MM.1S (cell line): ENCODE results near the gene ARHGAP28.
"Not testable (repeated sequence)": the region's sequence is repeated elsewhere in the genome, so short reads cannot be mapped to it uniquely, and the experiment has no call there.

ENCODE experiments used
- DNase-seq: peaks from one replicate; pipeline ENCODE4 v3.0.0-alpha.2; 2015
- H2AFZ ChIP-seq: fragments of 300-600 bp; sonication (generic); 2 replicates; pipeline ENCODE4 v1.6.0; 2016; ENCODE audit warnings: antibody characterized with exemption, low read length
- H3F3A ChIP-seq: fragments of 300-600 bp; sonication (generic); 2 replicates; pipeline ENCODE4 v1.6.1; 2016; ENCODE audit warnings: mild to moderate bottlenecking, antibody characterized with exemption, low read length, moderate library complexity, mixed read lengths; ENCODE audit not compliant: insufficient read depth
- H3K27ac ChIP-seq: fragments of 300-600 bp; sonication (generic); 2 replicates; pipeline ENCODE4 v1.5.1; 2016; ENCODE audit warnings: mild to moderate bottlenecking, low read length
- H3K27me3 ChIP-seq: fragments of 300-600 bp; sonication (generic); replicated peaks from 2 replicates; pipeline ENCODE4 v1.6.0; 2016; ENCODE audit warnings: low read length; ENCODE audit not compliant: insufficient read depth
- H3K36me3 ChIP-seq: fragments of 300-600 bp; sonication (generic); replicated peaks from 2 replicates; pipeline ENCODE4 v1.6.1; 2016; ENCODE audit warnings: mild to moderate bottlenecking, low read length, mixed read lengths; ENCODE audit not compliant: insufficient read depth
- H3K4me1 ChIP-seq: fragments of 300-600 bp; sonication (generic); 2 replicates; pipeline ENCODE4 v1.6.1; 2016; ENCODE audit warnings: low read length, mixed read lengths
- H3K4me2 ChIP-seq: fragments of 300-600 bp; sonication (generic); 2 replicates; pipeline ENCODE4 v1.6.0; 2016; ENCODE audit warnings: low read depth, low read length
- H3K4me3 ChIP-seq: fragments of 300-600 bp; sonication (generic); 2 replicates; pipeline ENCODE4 v1.5.1; 2016; ENCODE audit warnings: low read length, mixed read lengths
- H3K79me2 ChIP-seq: fragments of 300-600 bp; sonication (generic); 2 replicates; pipeline ENCODE4 v1.6.1; 2016; ENCODE audit warnings: mixed run types, low read length, mixed read lengths
- H3K9ac ChIP-seq: fragments of 300-600 bp; sonication (generic); 2 replicates; pipeline ENCODE4 v1.6.1; 2016; ENCODE audit warnings: low read length, mixed read lengths
- H3K9me2 ChIP-seq: fragments of 300-600 bp; sonication (generic); replicated peaks from 2 replicates; pipeline ENCODE4 v1.6.1; 2016; ENCODE audit warnings: mild to moderate bottlenecking, low read length, mixed read lengths; ENCODE audit not compliant: insufficient read depth
- H3K9me3 ChIP-seq: fragments of 300-600 bp; sonication (generic); replicated peaks from 2 replicates; pipeline ENCODE4 v1.6.1; 2016; ENCODE audit warnings: mild to moderate bottlenecking, low read length, mixed read lengths; ENCODE audit not compliant: insufficient read depth
- H4K20me1 ChIP-seq: fragments of 300-600 bp; sonication (generic); 2 replicates; pipeline ENCODE4 v1.6.1; 2016; ENCODE audit warnings: mild to moderate bottlenecking, low read length, moderate library complexity, mixed read lengths; ENCODE audit not compliant: insufficient read depth
- EZH2 ChIP-seq: fragments of 300-600 bp; sonication (generic); optimal IDR thresholded peaks from 2 replicates; pipeline ENCODE3; 2017; ENCODE audit warnings: low read depth, mild to moderate bottlenecking, antibody characterized with exemption, low read length, mixed read lengths
- EZH2phosphoT487 ChIP-seq: fragments of 300-600 bp; sonication (generic); IDR thresholded peaks from 2 replicates; pipeline ENCODE4 v1.6.1; 2018; ENCODE audit warnings: antibody characterized with exemption, low read length
- TF ChIP-seq, protein P1 (sequence below): fragments of 300-600 bp; sonication (generic); IDR thresholded peaks from 2 replicates; pipeline ENCODE4 v1.5.1; 2016; ENCODE audit warnings: antibody characterized with exemption, low read length, mixed read lengths

Gene ARHGAP28

DNA sequence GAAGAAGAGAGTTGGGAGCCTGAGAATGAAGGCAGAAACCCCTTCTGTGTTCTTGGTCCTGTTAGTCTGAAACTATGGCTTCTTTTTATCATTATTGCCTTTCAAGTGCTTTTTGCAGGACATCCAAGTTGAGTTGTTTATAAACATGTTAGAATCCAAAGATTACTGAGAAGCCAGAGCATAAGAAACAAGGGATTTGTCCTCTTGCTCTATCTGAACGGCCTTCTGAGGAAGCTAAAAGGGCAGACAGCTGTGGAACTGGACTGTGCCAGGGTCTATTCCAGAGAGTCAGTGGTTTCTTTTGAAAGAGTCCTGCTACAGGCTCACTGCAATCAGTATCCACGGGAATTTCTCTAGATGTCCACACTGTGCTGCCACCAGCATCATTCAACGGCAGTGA is 86.6 kb downstream of the ARHGAP28 start:
- H3K4me1 ChIP-seq: no peaks in the 10 kb centered on the region
- H3K27ac ChIP-seq: no peak overlapping the region
- H3K9me3 ChIP-seq: no peaks in the 10 kb centered on the region
- H3K4me2 ChIP-seq: no peak overlapping the region
- H3K27me3 ChIP-seq: no peaks in the 10 kb centered on the region
- no peaks in the 10 kb centered on the region for H3K9me2 ChIP-seq
- no peaks in the 10 kb centered on the region for H3K36me3 ChIP-seq
- H3K4me3 ChIP-seq: no peak overlapping the region
- H2AFZ ChIP-seq: no peak overlapping the region
- H3K79me2 ChIP-seq: no peaks in the 10 kb centered on the region
- no peaks in the 10 kb centered on the region for H4K20me1 ChIP-seq
- TF ChIP-seq EZH2phosphoT487: no peak
- peak; percentile 2 for DNase-seq
- H3K9ac ChIP-seq: no peak overlapping the region
- no peaks in the 10 kb centered on the region for H3F3A ChIP-seq

- no peak overlapping the region for H3K4me3 ChIP-seq
- no peaks in the 10 kb centered on the region for H3K9me3 ChIP-seq
Observed at GRCh38 chr18:6819332-6819731, 89.8 kb downstream of the ARHGAP28 start.

DNA sequence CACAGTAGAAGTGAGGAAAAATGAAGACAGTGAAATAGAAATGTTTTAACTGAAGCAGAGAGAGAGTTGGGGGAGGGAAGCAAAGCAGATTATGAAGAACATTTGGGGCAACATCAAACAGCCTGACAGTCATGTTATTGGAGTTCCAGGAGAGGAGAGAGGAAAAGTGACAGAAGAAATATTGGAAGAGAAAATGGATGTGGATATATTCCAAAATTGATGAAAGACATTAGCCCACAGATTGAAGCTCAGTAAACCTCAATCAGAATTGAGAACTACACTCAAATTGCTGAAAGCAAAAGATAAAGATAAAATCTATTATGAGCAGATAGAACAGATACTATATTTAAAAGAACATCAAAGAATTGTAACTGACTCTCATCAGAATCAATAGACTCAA is 90.8 kb downstream of the ARHGAP28 start:
- H3F3A ChIP-seq: no peaks in the 10 kb centered on the region
- no peaks in the 10 kb centered on the region for H4K20me1 ChIP-seq
- no peak overlapping the region for H3K9ac ChIP-seq
- no peak overlapping the region for H3K27ac ChIP-seq
- no peaks in the 10 kb centered on the region for H3K4me1 ChIP-seq
- H3K36me3 ChIP-seq: no peaks in the 10 kb centered on the region
- TF ChIP-seq EZH2phosphoT487 (no peak), EZH2 (no peak)
- TF ChIP-seq, protein P1, sequence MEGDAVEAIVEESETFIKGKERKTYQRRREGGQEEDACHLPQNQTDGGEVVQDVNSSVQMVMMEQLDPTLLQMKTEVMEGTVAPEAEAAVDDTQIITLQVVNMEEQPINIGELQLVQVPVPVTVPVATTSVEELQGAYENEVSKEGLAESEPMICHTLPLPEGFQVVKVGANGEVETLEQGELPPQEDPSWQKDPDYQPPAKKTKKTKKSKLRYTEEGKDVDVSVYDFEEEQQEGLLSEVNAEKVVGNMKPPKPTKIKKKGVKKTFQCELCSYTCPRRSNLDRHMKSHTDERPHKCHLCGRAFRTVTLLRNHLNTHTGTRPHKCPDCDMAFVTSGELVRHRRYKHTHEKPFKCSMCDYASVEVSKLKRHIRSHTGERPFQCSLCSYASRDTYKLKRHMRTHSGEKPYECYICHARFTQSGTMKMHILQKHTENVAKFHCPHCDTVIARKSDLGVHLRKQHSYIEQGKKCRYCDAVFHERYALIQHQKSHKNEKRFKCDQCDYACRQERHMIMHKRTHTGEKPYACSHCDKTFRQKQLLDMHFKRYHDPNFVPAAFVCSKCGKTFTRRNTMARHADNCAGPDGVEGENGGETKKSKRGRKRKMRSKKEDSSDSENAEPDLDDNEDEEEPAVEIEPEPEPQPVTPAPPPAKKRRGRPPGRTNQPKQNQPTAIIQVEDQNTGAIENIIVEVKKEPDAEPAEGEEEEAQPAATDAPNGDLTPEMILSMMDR: no peak
- DNase-seq: no peak
- no peaks in the 10 kb centered on the region for H3K79me2 ChIP-seq
- H3K4me3 ChIP-seq: no peak overlapping the region
- no peak overlapping the region for H3K4me2 ChIP-seq
- no peaks in the 10 kb centered on the region for H3K9me2 ChIP-seq
- H3K9me3 ChIP-seq: no peaks in the 10 kb centered on the region
- H2AFZ ChIP-seq: no peak overlapping the region
- no peaks in the 10 kb centered on the region for H3K27me3 ChIP-seq

More at GRCh38 chr18:6819332-6819731, 89.8 kb downstream of the ARHGAP28 start:
- Histone ChIP-seq H3K4me2 (no peak overlapping the region), H3K36me3 (no peaks in the 10 kb centered on the region), H3K27me3 (no peaks in the 10 kb centered on the region), H3F3A (no peaks in the 10 kb centered on the region), H4K20me1 (no peaks in the 10 kb centered on the region), H3K9me2 (no peaks in the 10 kb centered on the region), H3K79me2 (no peaks in the 10 kb centered on the region), H3K9ac (no peak overlapping the region), H2AFZ (no peak overlapping the region), H3K4me1 (no peaks in the 10 kb centered on the region), H3K27ac (no peak overlapping the region)
- no peak for DNase-seq
- TF ChIP-seq, protein P1: no peak
- TF ChIP-seq EZH2 (no peak), EZH2phosphoT487 (no peak)

DNA sequence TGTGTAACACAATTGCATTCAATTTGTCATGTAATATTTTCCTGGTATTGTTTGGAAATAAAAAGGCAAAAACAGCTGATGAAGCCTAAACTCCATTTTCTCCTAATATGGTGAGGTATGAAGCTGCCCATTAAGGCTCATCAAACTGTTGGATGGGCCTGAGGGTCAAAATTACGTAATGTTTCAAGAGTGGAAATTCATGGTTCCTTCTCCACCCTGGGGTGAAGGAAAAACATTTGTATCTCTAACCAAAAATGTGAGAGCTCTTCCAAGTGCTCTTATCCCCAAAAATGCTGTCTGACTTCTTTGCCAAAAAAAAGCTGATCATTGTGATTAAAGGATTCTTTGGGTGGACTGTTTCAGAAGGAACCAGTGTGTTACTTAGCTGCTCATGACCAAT is 91.8 kb downstream of the ARHGAP28 start:
- H2AFZ ChIP-seq: no peak overlapping the region
- no peaks in the 10 kb centered on the region for H4K20me1 ChIP-seq
- H3F3A ChIP-seq: no peaks in the 10 kb centered on the region
- H3K27ac ChIP-seq: no peak overlapping the region
- H3K79me2 ChIP-seq: no peaks in the 10 kb centered on the region
- H3K27me3 ChIP-seq: no peaks in the 10 kb centered on the region
- H3K9me3 ChIP-seq: no peaks in the 10 kb centered on the region
- TF ChIP-seq EZH2phosphoT487 (no peak), EZH2 (no peak)
- TF ChIP-seq, protein P1: no peak
- no peak for DNase-seq
- no peak overlapping the region for H3K4me2 ChIP-seq
- no peak overlapping the region for H3K9ac ChIP-seq
- H3K4me1 ChIP-seq: no peaks in the 10 kb centered on the region
- no peaks in the 10 kb centered on the region for H3K9me2 ChIP-seq
- no peaks in the 10 kb centered on the region for H3K36me3 ChIP-seq
- no peak overlapping the region for H3K4me3 ChIP-seq

DNA sequence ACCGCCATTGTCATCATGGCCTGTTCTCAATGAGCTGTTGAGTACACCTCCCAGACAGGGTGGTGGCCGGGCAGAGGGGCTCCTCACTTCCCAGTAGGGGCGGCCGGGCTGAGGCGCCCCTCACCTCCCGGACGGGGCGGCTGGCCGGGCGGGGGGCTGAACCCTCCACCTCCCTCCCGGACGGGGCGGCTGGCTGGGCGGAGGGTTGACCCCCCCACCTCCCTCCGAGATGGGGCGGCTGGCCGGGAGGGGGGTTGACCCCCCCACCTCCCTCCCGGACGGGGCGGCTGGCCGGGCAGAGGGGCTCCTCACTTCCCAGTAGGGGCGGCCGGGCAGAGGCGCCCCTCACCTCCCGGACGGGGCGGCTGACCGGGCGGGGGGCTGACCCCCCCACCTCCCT is 97.6 kb downstream of the ARHGAP28 start:
- not testable (repeated sequence) for H3K27me3 ChIP-seq, H3K4me1 ChIP-seq, H3K9ac ChIP-seq, H3K4me3 ChIP-seq, H4K20me1 ChIP-seq, DNase-seq, H3K79me2 ChIP-seq, H3K4me2 ChIP-seq, H2AFZ ChIP-seq, H3F3A ChIP-seq, H3K9me3 ChIP-seq, H3K9me2 ChIP-seq, H3K36me3 ChIP-seq, H3K27ac ChIP-seq

GRCh38 chr18:6827566-6827965 is 98.0 kb downstream of the ARHGAP28 start:
- not testable (repeated sequence) for H3K9me3 ChIP-seq, H3K36me3 ChIP-seq, H3K4me1 ChIP-seq

More at GRCh38 chr18:6827566-6827965, 98.0 kb downstream of the ARHGAP28 start:
- not testable (repeated sequence) for DNase-seq, H3K4me3 ChIP-seq, H3K4me2 ChIP-seq, H3F3A ChIP-seq, H4K20me1 ChIP-seq, H2AFZ ChIP-seq, H3K9ac ChIP-seq, H3K79me2 ChIP-seq, H3K9me2 ChIP-seq, H3K27ac ChIP-seq, H3K27me3 ChIP-seq
